HEK293 (cell line): ENCODE data around the gene FOXN3.

ENCODE experiments used
- BCL11A ChIP-seq: fragments of 450-650 bp; formaldehyde crosslinking; IDR thresholded peaks from 2 replicates; pipeline ENCODE4 v1.5.1; 2016; ENCODE audit warnings: low read depth, missing biosample characterization, missing genetic modification characterization
- CTCF ChIP-seq: fragments of 450-650 bp; formaldehyde crosslinking; IDR thresholded peaks from 2 replicates; pipeline ENCODE4 v1.5.1; 2016; ENCODE audit warnings: missing biosample characterization, missing genetic modification characterization
- ZNF530 ChIP-seq: fragments of 450-650 bp; formaldehyde crosslinking; IDR thresholded peaks from 2 replicates; pipeline ENCODE4 v1.5.1; 2016; ENCODE audit warnings: low read depth, missing biosample characterization, missing genetic modification characterization
- ZNF707 ChIP-seq: fragments of 450-650 bp; formaldehyde crosslinking; IDR thresholded peaks from 2 replicates; pipeline ENCODE4 v1.5.1; 2016; ENCODE audit warnings: missing biosample characterization, missing genetic modification characterization
- TF ChIP-seq, protein P1 (sequence below): sonication (generic); formaldehyde crosslinking; IDR thresholded peaks from 2 replicates; pipeline ENCODE4 v1.8.1; 2022; ENCODE audit warnings: mild to moderate bottlenecking, moderate library complexity, missing genetic modification reagents

GRCh38 chr14:89143595-89143994 is 273.4 kb downstream of the FOXN3 start:
- TF ChIP-seq ZNF530 (tag by site-specific recombination) (no peak), ZNF707 (tag by site-specific recombination) (no peak), BCL11A (tag by site-specific recombination) (no peak), CTCF (tag by site-specific recombination) (no peak)
- TF ChIP-seq, protein P1, sequence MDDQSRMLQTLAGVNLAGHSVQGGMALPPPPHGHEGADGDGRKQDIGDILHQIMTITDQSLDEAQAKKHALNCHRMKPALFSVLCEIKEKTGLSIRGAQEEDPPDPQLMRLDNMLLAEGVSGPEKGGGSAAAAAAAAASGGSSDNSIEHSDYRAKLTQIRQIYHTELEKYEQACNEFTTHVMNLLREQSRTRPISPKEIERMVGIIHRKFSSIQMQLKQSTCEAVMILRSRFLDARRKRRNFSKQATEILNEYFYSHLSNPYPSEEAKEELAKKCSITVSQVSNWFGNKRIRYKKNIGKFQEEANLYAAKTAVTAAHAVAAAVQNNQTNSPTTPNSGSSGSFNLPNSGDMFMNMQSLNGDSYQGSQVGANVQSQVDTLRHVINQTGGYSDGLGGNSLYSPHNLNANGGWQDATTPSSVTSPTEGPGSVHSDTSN (CRISPR knock-in tag): no peak
